Sigmoid colon (tissue), 4 donors: ENCODE measurements around the gene TNNI3K.

Experiments
- CTCF ChIP-seq, 4 experiments: fragments of 450-650 bp in 3 of 4; fragments of 200-600 bp in 1 of 4; IDR thresholded peaks; one replicate each; pipeline ENCODE4 v1.5.1; 2016 to 2019; ENCODE audit warnings: antibody characterized with exemption in 4 of 4, mild to moderate bottlenecking in 3 of 4, moderate library complexity in 2 of 4
- POLR2A ChIP-seq, 2 donors: fragments of 450-650 bp; IDR thresholded peaks; one replicate each; pipeline ENCODE4 v1.6.1; 2016; ENCODE audit warnings: antibody characterized with exemption in 2 of 2, mild to moderate bottlenecking in 2 of 2, moderate library complexity in 2 of 2
- POLR2AphosphoS5 ChIP-seq, 4 donors: sonication (generic); formaldehyde crosslinking; IDR thresholded peaks; one replicate each; pipeline ENCODE4 v1.6.1; 2017; ENCODE audit warnings: antibody characterized with exemption in 4 of 4

- TF ChIP-seq POLR2A (IDR thresholded peaks at IDR 0.05) (no peak), CTCF (IDR thresholded peaks at IDR 0.05) (no peak), POLR2AphosphoS5 (IDR thresholded peaks at IDR 0.05) (no peak)
These were observed 244.9 kb downstream of the TNNI3K start for GRCh38 chr1:74480068-74480467.
